GM19452 (cell line): Measurements from ENCODE around the gene MKRN3.

Experiments used
- ATAC-seq: cut with Tn5 transposase; IDR thresholded peaks from one replicate; pipeline ENCODE4 v1.9.1; 2021; ENCODE audit not compliant: unreplicated experiment

The MKRN3 gene

DNA sequence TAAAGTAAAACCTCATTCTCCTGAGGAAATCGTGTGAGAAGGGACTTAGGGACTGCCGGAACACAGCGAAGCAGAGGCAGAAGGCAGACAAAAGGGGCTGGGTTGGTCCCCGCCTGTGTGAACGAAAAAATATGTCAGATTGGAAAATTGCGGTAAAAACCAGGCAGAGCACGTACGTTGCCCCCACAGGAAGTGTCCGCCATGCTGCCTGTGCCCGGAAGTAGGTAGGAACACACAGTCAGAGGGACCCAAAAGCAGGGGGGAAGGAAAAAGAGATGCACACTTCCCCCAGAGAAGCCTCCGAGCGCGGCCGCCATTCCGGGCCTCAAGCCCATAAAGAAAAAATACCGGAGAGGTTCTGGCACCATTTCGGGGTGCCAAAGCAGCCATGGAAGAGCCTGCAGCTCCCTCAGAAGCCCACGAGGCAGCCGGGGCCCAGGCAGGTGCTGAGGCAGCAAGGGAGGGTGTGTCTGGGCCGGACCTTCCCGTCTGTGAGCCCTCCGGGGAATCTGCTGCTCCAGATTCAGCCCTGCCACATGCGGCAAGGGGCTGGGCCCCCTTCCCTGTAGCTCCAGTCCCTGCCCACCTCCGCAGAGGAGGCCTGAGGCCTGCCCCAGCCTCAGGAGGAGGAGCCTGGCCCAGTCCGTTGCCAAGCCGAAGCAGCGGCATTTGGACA, at the start of gene MKRN3:
Gene MKRN3, plus strand, starts transcription at position 280 of the 676 bp plus-strand sequence. Its CDS starts 109 bp downstream, at position 389.
- no peak for ATAC-seq

DNA sequence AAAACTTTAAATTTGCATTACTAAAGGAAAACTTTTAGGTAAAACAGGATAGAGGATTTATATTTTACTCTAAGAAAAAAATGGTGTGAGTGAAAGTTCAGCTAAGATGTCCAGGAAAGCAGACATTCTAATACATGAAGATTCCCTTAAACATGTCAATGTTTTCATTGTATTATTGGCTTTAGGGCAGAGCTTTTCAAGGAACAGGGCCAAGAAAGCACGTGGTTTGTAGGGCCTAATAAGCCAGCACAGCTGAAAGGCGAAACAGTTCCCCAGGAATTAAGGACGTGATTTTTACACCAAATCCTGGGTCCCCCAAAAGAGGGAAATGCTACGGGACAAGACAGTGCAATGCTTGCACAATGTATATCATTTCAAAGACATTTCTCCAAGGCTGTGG, 48.6 kb upstream of the MKRN3 start:
- ATAC-seq = no peak

DNA sequence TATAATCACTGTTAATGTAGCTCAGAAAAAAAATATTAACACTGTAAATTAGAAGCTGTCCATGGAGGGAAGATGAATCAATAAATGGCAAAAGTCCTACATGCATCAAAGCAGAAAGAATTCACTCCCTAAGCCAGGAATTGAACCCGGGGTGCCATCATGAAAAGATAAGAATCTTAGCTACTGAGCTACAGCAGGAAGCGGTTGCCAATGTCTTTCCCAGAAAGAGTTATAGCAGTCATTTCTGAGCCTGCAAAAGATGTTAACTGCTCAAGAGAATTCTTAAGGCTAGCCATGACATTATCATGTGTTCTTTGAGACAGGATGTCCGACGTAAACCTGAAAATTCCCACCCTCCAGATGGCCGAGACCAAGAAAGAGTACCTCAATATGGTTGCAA, 47.4 kb upstream of the MKRN3 start:
- ATAC-seq = no peak

GRCh38 chr15:23524816-23525215, 40.7 kb upstream of the MKRN3 start:
- ATAC-seq = no peak

GRCh38 chr15:23529891-23530290, 35.6 kb upstream of the MKRN3 start:
- ATAC-seq = no peak

DNA sequence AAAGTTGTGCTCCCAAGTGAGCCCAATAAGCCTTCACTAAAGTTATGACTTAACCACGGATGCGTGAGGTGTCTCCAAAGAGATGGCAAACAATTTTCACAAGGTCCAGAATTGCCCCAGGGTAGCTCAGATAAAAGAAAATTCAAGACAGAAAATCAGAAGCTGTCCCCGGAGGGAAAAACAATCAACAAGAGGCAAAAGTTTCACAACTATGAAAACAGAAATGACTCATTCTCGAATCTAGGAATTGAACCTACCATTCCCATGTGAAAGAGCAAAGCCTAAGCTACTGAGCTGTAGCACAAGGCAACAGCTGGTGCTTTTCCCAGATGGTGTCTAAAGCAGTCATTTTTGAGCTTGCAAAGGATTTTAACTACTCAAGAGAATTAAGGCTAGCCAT, 33.5 kb upstream of the MKRN3 start:
- ATAC-seq = no peak

- ATAC-seq = no peak
Observed at GRCh38 chr15:23536659-23537058, 28.8 kb upstream of the MKRN3 start.

DNA sequence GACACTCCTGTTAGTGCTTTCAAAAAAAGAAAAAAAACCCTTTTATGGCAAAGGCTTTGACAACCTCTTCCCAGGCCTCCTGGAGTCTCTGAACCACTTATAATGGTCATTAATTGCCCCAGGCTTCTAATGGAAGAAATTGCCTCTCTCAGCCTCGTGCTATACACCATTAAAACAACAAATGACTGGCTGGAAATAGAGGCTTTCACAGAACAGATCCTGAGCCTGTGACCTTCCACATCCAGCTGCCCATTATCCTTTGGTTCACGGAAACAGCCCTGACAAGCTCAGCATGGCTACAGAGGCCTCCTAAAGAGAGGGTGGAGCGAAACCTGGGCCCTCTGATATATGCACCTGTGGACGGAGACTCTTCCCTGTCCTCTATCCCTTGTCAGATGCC, 26.8 kb upstream of the MKRN3 start:
- ATAC-seq = no peak

GRCh38 chr15:23539892-23540291, 25.6 kb upstream of the MKRN3 start:
- no peak for ATAC-seq

- ATAC-seq = no peak
Observed at GRCh38 chr15:23546158-23546557, 19.3 kb upstream of the MKRN3 start.

DNA sequence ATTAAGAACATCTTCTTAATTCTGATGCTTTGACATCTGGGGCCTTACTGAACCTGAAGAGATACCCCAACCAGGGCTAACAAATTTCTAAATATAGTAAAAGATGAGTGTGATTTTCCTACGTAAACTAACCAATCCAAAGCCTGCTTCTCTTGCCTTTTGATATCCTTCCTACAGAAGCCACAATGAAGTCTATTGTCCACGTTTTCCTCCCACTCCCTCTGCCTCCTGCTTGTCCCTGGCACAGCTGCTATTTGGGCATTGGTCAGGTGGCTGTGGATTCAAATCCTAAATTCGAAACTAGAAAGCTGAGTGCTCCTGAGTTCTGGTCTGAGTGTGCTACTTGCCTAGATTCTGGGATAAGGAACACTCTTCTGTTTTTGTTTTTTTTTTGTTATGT, 17.4 kb upstream of the MKRN3 start:
- ATAC-seq = no peak

DNA sequence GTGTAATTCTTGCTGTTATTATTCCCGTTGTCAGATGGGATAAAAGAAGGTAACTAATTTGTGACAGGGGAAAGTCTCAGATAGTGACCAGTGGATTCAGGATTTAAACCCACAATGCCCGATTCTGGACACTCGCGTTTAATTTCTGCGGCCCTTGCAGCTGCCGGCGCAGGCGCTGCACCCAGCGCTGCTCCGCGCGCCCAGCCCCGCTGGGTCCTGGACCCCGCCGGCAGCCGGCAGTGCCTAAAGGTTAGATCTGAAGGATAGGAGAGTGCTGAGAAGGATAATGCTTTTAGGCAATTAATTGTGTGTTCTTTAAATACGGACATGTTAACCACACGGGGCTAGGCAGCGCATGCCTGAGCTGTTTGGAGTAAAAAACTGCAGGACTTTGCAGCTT, 3.6 kb upstream of the MKRN3 start:
- ATAC-seq = no peak

DNA sequence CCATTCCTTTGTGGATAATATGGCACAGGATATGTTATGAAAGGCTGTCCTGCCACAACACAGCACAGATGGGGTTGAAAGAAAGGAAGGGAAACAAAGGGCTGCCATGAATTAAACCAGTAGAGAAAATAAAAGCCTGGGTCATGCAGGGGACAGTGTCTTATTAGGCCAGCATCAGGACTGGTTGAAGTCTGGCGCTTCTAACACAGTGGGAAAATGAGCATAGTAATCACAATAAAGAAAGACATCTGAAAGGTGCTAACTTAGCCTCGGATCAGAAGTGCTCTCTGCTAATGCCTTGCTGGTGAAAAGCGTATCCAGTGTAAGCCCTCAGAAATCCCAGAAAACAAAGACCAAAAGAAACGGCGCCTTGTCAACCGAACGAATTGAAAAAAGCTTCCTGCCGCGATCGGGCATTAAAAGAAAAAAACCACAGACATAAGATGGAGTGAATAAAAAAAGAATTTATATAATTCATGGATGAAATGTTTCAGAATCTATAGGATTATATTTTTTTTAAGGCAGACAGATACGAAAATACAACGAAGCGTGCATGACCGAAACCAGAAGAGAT, 566 bp upstream of the MKRN3 start:
- ATAC-seq = no peak

GRCh38 chr15:23566071-23566554, 639 bp downstream of the MKRN3 start:
- ATAC-seq = no peak

GRCh38 chr15:23566651-23567050, 1.2 kb downstream of the MKRN3 start:
- ATAC-seq = no peak

DNA sequence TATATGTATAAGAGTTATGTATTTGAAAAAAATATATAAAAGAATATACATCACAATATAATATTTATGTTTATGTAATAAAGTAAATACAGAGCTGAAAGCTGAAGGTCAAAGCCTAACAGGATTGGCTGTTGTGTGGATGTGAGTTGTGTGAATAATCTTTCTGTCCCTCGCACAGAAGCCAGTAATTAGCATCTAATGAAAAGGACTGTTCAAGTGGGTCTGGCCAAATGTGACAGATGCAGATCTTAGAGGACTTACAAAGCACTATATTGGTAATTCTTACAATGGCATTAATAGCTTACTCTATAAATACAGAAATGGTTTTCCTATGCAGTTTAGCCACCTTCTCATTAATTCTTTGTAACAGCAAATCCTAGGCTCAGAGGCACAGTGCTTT, 2.4 kb downstream of the MKRN3 start:
- ATAC-seq = no peak

- no peak for ATAC-seq
Observed at GRCh38 chr15:23569151-23569925, 3.9 kb downstream of the MKRN3 start.

- no peak for ATAC-seq
Observed at GRCh38 chr15:23570486-23570885, 5.0 kb downstream of the MKRN3 start.

DNA sequence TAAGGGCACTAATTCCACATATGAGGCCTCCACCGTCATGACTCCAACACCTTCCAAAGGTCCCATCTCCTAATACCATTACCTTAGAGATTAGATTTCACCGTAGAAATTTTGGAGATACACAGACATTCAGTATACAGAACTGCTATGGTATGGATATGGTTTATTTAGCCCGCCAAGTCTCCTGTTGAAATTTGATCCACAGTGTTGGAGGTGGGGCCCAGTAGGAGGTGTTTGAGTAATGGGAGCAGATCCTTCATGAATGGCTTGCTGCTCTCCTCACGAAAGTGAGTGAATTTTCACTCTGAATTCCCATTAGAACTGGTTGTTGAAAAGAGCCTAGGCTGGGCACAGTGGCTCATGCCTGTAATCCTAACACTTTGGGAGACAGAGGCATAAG, 7.4 kb downstream of the MKRN3 start:
- no peak for ATAC-seq

DNA sequence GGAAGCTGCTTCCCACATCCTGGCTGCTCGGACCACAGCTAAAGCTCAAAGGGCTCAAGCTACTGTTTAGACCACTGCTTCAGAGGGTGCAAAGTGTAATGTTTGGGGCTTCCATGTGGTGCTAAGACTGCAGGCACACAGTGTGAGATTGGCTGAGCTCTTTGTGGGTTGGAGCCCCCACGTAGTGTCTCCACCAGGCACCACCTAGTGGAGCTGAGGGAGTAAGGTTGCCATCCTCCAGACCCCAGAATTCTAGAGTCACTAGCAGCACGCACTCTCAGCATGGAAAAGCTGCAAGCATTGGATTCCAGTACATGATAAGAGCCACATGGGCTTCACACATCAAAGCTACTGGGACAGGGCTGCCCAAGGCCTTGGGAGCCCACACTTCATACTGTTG, 9.3 kb downstream of the MKRN3 start:
- no peak for ATAC-seq

DNA sequence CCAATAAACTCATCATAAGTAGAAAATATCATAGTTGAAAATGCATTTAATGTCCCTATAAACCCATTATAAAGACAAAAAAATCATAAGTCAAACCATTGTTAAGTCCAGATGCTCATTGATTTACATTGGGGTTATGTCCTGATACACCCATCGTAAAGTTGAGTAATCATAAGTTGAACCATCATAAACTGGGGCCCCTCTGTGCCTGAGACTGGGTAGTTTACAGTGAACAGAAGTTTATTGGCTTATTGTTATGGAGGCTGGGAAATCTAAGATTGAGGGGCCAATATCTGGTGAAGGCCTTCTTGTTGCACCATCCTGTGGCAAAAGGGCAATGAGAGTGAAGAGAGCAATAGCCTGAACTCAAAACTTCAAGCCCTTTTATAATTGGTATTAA, 10.6 kb downstream of the MKRN3 start:
- ATAC-seq = no peak

GRCh38 chr15:23578521-23579150, 13.2 kb downstream of the MKRN3 start:
- ATAC-seq = no peak
